Measurements from ENCODE around the gene PLEKHA6.

Gene PLEKHA6

DNA sequence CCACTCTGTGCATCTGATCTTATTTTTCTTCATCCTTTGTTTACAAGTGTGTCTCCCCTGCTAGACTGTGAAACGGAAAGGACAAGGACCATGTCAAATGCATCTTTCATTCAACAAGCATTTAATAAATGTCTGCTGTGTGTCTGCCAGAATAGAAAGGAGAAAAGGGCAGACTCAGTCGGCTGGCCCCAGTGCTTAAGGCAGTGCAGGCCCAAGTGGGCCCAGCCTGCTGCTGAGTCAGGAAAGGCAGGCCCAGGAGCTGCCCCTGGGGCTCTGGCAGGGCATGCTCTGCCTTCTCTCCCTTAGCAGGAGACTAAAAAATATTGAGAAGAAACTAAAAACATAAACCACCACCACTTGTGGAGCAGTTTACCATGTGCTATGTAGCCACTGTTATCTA is 38.1 kb downstream of the PLEKHA6 start:
- Histone ChIP-seq H3K4me2 (ENCODE audit: low read length) (no peak overlapping the region), H3K27me3 (ENCODE audit: control insufficient read depth, low read length) (peaks cover 46% of the 10 kb centered on the region), H3F3A (ENCODE audit: control insufficient read depth, insufficient read depth) (no peaks in the 10 kb centered on the region), H3K9me2 (replicated peaks; ENCODE audit: control insufficient read depth, low read length) (no peaks in the 10 kb centered on the region), H3K79me2 (ENCODE audit: control insufficient read depth, low read length) (no peaks in the 10 kb centered on the region), H3K36me3 (ENCODE audit: control insufficient read depth, low read length) (no peaks in the 10 kb centered on the region), H3K4me3 (ENCODE audit: low read length) (no peak overlapping the region), H3K9me3 (ENCODE audit: control insufficient read depth, insufficient read depth, low read length) (no peaks in the 10 kb centered on the region), H3K4me1 (ENCODE audit: control insufficient read depth, low read length) (no peaks in the 10 kb centered on the region), H3K27ac (ENCODE audit: low read depth, low read length) (no peak overlapping the region), H4K20me1 (ENCODE audit: control insufficient read depth, insufficient read depth, low read depth, low read length) (no peaks in the 10 kb centered on the region)
- TF ChIP-seq, protein P1, sequence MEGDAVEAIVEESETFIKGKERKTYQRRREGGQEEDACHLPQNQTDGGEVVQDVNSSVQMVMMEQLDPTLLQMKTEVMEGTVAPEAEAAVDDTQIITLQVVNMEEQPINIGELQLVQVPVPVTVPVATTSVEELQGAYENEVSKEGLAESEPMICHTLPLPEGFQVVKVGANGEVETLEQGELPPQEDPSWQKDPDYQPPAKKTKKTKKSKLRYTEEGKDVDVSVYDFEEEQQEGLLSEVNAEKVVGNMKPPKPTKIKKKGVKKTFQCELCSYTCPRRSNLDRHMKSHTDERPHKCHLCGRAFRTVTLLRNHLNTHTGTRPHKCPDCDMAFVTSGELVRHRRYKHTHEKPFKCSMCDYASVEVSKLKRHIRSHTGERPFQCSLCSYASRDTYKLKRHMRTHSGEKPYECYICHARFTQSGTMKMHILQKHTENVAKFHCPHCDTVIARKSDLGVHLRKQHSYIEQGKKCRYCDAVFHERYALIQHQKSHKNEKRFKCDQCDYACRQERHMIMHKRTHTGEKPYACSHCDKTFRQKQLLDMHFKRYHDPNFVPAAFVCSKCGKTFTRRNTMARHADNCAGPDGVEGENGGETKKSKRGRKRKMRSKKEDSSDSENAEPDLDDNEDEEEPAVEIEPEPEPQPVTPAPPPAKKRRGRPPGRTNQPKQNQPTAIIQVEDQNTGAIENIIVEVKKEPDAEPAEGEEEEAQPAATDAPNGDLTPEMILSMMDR (IDR thresholded peaks at IDR 0.05; ENCODE audit: low read depth, low read length, poor library complexity, severe bottlenecking), result no peak
- no peak for TF ChIP-seq EZH2phosphoT487 (IDR thresholded peaks at IDR 0.05; ENCODE audit: borderline replicate concordance, low read length)

DNA sequence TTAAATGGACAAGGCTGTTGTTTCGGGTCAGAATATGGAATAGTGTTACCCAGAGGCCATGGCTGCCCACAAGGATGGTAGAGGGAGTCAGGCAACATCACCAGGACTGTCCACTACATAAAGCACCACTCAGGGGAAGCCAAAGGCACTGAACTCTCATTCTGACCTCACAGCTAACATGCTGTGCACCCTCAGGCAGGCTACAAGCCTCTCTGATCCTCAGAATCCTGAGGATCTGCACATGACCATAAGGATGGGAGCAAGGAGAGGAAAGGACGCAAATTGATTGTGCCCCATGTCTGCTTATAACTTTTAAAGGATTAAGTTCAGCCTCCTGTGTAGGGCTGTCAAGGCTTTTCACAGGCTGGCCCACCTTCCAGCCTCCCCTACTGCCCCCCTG is 38.7 kb downstream of the PLEKHA6 start:
- Histone ChIP-seq H3K4me2 (ENCODE audit: low read length) (no peak overlapping the region), H3K9me2 (replicated peaks; ENCODE audit: control insufficient read depth, low read length) (no peaks in the 10 kb centered on the region), H3K79me2 (ENCODE audit: control insufficient read depth, low read length) (no peaks in the 10 kb centered on the region), H4K20me1 (ENCODE audit: control insufficient read depth, insufficient read depth, low read depth, low read length) (no peaks in the 10 kb centered on the region), H3K27ac (ENCODE audit: low read depth, low read length) (no peak overlapping the region), H3K36me3 (ENCODE audit: control insufficient read depth, low read length) (no peaks in the 10 kb centered on the region), H3K4me1 (ENCODE audit: control insufficient read depth, low read length) (no peaks in the 10 kb centered on the region), H3K27me3 (ENCODE audit: control insufficient read depth, low read length) (peaks cover 43% of the 10 kb centered on the region), H3K9me3 (ENCODE audit: control insufficient read depth, insufficient read depth, low read length) (no peaks in the 10 kb centered on the region), H3K4me3 (ENCODE audit: low read length) (no peak overlapping the region), H3F3A (ENCODE audit: control insufficient read depth, insufficient read depth) (no peaks in the 10 kb centered on the region)
- TF ChIP-seq, protein P1 (IDR thresholded peaks at IDR 0.05; ENCODE audit: low read depth, low read length, poor library complexity, severe bottlenecking), result no peak
- TF ChIP-seq EZH2phosphoT487 (IDR thresholded peaks at IDR 0.05; ENCODE audit: borderline replicate concordance, low read length), result no peak

DNA sequence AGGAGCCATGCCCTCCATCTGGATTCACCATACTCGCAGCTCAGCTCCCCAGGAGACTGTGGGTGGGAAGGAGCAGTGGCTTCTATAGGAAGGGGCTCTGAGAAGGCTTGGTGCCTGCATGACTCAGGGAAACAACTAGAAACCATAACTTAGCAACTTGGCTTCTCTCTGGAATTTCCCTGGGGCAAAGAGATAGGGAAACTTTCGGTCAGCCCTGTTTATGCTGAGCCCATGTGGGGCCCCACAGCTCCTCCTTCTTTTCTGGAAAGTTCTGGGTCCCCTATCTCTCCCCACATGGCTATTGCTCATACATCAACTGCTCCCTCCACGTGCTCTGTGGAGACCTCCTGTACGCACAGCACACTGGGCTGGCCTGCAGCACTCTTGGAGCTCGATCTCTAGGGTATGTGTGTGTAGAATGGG is 39.3 kb downstream of the PLEKHA6 start:
- Histone ChIP-seq H3K9me3 (ENCODE audit: control insufficient read depth, insufficient read depth, low read length) (no peaks in the 10 kb centered on the region), H3K4me1 (ENCODE audit: control insufficient read depth, low read length) (no peaks in the 10 kb centered on the region), H3K79me2 (ENCODE audit: control insufficient read depth, low read length) (no peaks in the 10 kb centered on the region), H3F3A (ENCODE audit: control insufficient read depth, insufficient read depth) (no peaks in the 10 kb centered on the region), H3K9me2 (replicated peaks; ENCODE audit: control insufficient read depth, low read length) (no peaks in the 10 kb centered on the region), H3K4me3 (ENCODE audit: low read length) (no peak overlapping the region), H3K27ac (ENCODE audit: low read depth, low read length) (no peak overlapping the region), H3K4me2 (ENCODE audit: low read length) (no peak overlapping the region), H4K20me1 (ENCODE audit: control insufficient read depth, insufficient read depth, low read depth, low read length) (no peaks in the 10 kb centered on the region), H3K27me3 (ENCODE audit: control insufficient read depth, low read length) (peaks cover 43% of the 10 kb centered on the region), H3K36me3 (ENCODE audit: control insufficient read depth, low read length) (no peaks in the 10 kb centered on the region)
- TF ChIP-seq, protein P1 (IDR thresholded peaks at IDR 0.05; ENCODE audit: low read depth, low read length, poor library complexity, severe bottlenecking), result no peak
- no peak for TF ChIP-seq EZH2phosphoT487 (IDR thresholded peaks at IDR 0.05; ENCODE audit: borderline replicate concordance, low read length)

Measured in DOHH2 (cell line).